Psoas muscle (tissue), 8 donors: ENCODE results near the gene OPTC. TPM values are rescaled to one million over a fixed set of nuclear protein-coding genes. Genes with fewer than 3 reads are reported as not detected.
"Not testable (repeated sequence)": the region's sequence is repeated elsewhere in the genome, so short reads cannot be mapped to it uniquely, and the experiment has no call there.

Experiments
- ATAC-seq, 4 donors: fragments of 200-7000 bp; cut with Tn5 transposase; one replicate each; pipeline ENCODE4 v1.9.1; 2020; ENCODE audit warnings: moderate library complexity in 3 of 4, mild to moderate bottlenecking in 2 of 4
- DNase-seq, 2 donors: peaks; one replicate each; pipeline ENCODE4 v3.0.0-alpha.2; 2020
- H3K27ac ChIP-seq: fragments of 200-600 bp; one replicate; pipeline ENCODE4 v1.8.0; 2022
- H3K27me3 ChIP-seq, 3 donors: fragments of 200-600 bp in 1 of 3; one replicate each; pipeline versions ENCODE4 v1.6.1 to v1.8.0; 2013 to 2022; ENCODE audit warnings: low read length in 2 of 3, mild to moderate bottlenecking in 2 of 3, moderate library complexity in 1 of 3; ENCODE audit not compliant: insufficient read depth in 3 of 3
- H3K36me3 ChIP-seq, 2 donors: fragments of 200-600 bp in 1 of 2; one replicate each; pipeline versions ENCODE4 v1.6.1 to v1.8.0; 2013 to 2022; ENCODE audit warnings: low read depth in 1 of 2, mild to moderate bottlenecking in 1 of 2, moderate library complexity in 1 of 2; ENCODE audit not compliant: insufficient read depth in 1 of 2
- H3K4me1 ChIP-seq: fragments of 200-600 bp; one replicate; pipeline ENCODE4 v1.8.0; 2022
- H3K4me3 ChIP-seq: fragments of 200-600 bp; one replicate; pipeline ENCODE4 v1.8.0; 2022; ENCODE audit warnings: mild to moderate bottlenecking
- H3K9me3 ChIP-seq: fragments of 200-600 bp; one replicate; pipeline ENCODE4 v1.8.0; 2022
- WGBS, 3 donors: extraction: QIAGEN DNeasy Blood & Tissue Kit; methylation state at CpG; one replicate each; pipeline versions ENCODE4 v1.1.6 to v1.1.7; 2013; 5-methylcytosine and 5-hydroxymethylcytosine counted together
- intact Hi-C, 2 donors: fragments of 100-400 bp; cut with DNase I; formaldehyde crosslinking; loops; one replicate each; pipeline versions ENCODE4 v1.11.0 to v1.14.2; 2022
- long read RNA-seq, 2 donors: library from polyadenylated mRNA; unstranded; transcript quantifications; one replicate each; pipeline ENCODE4 v2.0.0, GENCODE V29; 2021
- polyA plus RNA-seq, 3 donors: library from polyadenylated mRNA; stranded (reverse); fragments of 200-250 nt; gene quantifications; one replicate each; pipeline ENCODE4 v1.2.3, GENCODE V29; 2013
- total RNA-seq, 4 donors: library from RNA; stranded (reverse); fragmentation: NEBNext Ultra II Directional in 2 of 4; extraction: Animal tissue kit (Norgen Biotek cat#: 25700) in 2 of 4; gene quantifications; one replicate each; pipeline versions ENCODE4 v1.2.1 to v1.2.4, GENCODE V29; 2021 to 2023
- TF ChIP-seq, protein P1 (sequence below): fragments of 200-600 bp; IDR thresholded peaks from one replicate; pipeline ENCODE4 v1.8.0; 2022; ENCODE audit warnings: antibody characterized with exemption
- donor health status: healthy with polysubstance abuse.
- donor health status: DM: no; HTN: no; CAD: no; lungs with moderate emphysema.
- donor health status: Bipolar disorder and iron deficiency.
- donor health status: healthy.
- donor health status: DM: yes; HTN: yes; CAD: no.
- donor health status: DM: no; HTN: no; CAD: no.
- donor health status: DM: no; HTN: no; CAD: no.
- donor health status: DM: yes; HTN: yes; CAD: no.

Gene OPTC, protein sequence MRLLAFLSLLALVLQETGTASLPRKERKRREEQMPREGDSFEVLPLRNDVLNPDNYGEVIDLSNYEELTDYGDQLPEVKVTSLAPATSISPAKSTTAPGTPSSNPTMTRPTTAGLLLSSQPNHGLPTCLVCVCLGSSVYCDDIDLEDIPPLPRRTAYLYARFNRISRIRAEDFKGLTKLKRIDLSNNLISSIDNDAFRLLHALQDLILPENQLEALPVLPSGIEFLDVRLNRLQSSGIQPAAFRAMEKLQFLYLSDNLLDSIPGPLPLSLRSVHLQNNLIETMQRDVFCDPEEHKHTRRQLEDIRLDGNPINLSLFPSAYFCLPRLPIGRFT
- not detected for total RNA-seq
- polyA plus RNA-seq = not detected
- long read RNA-seq, donor 1 = 0 reads
- long read RNA-seq, donor 2 = 0 reads

DNA sequence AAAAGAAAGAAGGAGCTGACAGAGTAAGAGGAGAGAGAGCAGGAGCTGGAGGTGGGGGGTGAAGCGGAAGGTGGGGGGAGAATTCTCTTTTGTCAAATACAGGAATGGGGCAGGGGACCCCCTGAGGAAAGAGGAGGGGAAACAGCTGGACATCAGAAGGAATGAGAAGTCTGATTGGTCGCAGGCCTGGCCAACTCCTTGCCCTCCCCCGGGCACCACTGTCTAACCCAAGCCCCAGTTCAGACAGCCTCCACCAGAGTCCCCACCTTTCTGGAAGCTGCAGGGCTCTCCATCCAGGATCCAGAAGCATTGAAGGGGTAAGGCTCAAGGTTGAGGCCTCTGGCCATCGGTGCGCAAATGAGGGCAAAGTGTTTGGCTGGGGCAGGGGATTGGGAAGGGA, at the start of gene OPTC:
TSS of gene OPTC (plus strand) at position 253 of the 400 bp plus-strand sequence. CDS start 1,853 bp downstream, outside the sequence.
- 81 to 83% (median 82%) methylated on average over 5 of the region's 5 CpGs for whole genome bisulfite sequencing, 3 donors

DNA sequence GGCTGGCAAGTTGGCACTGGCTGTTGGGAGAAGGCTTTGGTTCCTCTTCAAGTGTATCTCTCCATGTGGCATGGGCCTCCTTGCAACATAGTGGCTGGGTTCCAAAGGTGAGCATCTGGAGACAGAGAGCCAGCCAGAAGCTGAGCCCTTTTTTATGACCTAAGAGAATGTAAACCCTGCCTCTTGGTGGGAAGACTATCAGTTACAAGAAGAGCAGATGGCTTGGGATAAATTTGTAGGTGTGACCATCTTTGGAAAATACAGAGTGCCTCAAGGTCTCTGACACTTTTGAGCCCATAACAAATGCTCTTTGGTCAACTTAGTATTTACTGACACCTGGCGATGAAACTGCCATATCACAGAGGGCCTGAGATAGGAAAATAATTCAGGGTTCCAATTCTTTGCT, 49.8 kb upstream of the OPTC start:
- no peak for DNase-seq
- WGBS, 3 donors = 93 to 97% (median 97%) methylated on average over 1 of the region's 1 CpG
- no peak overlapping the region for H3K27ac ChIP-seq
- TF ChIP-seq, protein P1, sequence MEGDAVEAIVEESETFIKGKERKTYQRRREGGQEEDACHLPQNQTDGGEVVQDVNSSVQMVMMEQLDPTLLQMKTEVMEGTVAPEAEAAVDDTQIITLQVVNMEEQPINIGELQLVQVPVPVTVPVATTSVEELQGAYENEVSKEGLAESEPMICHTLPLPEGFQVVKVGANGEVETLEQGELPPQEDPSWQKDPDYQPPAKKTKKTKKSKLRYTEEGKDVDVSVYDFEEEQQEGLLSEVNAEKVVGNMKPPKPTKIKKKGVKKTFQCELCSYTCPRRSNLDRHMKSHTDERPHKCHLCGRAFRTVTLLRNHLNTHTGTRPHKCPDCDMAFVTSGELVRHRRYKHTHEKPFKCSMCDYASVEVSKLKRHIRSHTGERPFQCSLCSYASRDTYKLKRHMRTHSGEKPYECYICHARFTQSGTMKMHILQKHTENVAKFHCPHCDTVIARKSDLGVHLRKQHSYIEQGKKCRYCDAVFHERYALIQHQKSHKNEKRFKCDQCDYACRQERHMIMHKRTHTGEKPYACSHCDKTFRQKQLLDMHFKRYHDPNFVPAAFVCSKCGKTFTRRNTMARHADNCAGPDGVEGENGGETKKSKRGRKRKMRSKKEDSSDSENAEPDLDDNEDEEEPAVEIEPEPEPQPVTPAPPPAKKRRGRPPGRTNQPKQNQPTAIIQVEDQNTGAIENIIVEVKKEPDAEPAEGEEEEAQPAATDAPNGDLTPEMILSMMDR = no peak
- H3K4me3 ChIP-seq = no peak overlapping the region
- no peaks in the 10 kb centered on the region for H3K36me3 ChIP-seq
- H3K9me3 ChIP-seq = peaks cover 7% of the 10 kb centered on the region
- H3K4me1 ChIP-seq = no peaks in the 10 kb centered on the region
- intact Hi-C loops = no loop called here
- peaks cover 0 to 5% (median 0%) of the 10 kb centered on the region in 3 donors for H3K27me3 ChIP-seq
- no peak for ATAC-seq

More for the DNA sequence above, at the start of gene OPTC:
- intact Hi-C loops = loop anchor here in 1 of 2 donors (2.0 kb wide), 1 partner anchor 17 kb away; no protein-coding TSS in a partner anchor
- Histone ChIP-seq H3K4me3 (no peak within 1 kb of the TSS), H3K27ac (no peak within 1 kb of the TSS), H3K27me3 (no peaks in the 10 kb centered on the region), H3K9me3 (no peaks in the 10 kb centered on the region), H3K4me1 (no peaks in the 10 kb centered on the region), H3K36me3 (no peaks in the 10 kb centered on the region)
- TF ChIP-seq, protein P1 = no peak
- ATAC-seq (no peak), DNase-seq (no peak)

DNA sequence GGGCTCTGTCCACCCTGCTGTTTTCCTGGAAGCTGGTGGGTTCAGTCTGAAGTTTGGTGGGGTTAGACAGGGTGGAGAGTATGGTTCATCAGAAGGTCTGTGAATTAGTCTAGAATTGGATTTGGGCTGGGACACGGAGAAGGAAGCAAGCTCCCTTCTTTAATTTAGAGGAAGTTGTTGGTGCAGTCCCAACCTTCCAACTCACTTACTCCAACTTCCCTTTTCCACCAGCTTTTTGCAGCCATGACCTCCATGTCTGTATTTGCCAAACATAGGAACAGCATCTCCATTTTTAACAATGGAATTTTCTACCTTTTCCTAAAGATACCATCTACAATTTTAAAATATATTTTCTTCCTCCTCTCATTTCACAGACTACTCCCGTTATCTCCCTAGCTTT, 46.8 kb upstream of the OPTC start:
- no peak overlapping the region for H3K4me3 ChIP-seq
- intact Hi-C loops = no loop called here
- DNase-seq (no peak), ATAC-seq (no peak)
- H3K4me1 ChIP-seq = no peaks in the 10 kb centered on the region
- H3K27me3 ChIP-seq = peaks cover 0 to 10% (median 0%) of the 10 kb centered on the region in 3 donors
- H3K36me3 ChIP-seq = no peaks in the 10 kb centered on the region
- H3K27ac ChIP-seq = no peak overlapping the region
- peaks cover 7% of the 10 kb centered on the region for H3K9me3 ChIP-seq
- TF ChIP-seq, protein P1 = no peak
- WGBS, 3 donors = 61 to 67% (median 63%) methylated on average over 2 of the region's 2 CpGs

DNA sequence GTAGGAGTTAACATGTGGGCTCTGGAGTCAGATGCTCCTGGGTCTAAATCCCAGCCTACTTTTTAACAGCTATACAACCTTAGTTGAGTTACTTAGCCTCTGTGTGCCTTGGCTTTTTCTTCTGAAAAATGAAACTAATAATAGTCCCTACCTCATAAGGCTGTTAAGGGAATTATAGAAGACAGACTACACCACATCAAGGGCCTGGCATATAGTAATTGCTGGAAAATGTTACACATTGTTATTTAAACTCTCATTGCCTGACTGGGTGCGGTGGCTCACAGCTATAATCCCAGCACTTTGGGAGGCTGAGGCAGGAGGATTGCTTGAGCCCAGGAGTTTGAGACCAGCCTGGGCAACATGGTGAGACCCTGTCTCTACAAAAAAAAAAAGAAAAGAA, 46.4 kb upstream of the OPTC start:
- H3K27ac ChIP-seq, H3K9me3 ChIP-seq, ATAC-seq: not testable (repeated sequence)

DNA sequence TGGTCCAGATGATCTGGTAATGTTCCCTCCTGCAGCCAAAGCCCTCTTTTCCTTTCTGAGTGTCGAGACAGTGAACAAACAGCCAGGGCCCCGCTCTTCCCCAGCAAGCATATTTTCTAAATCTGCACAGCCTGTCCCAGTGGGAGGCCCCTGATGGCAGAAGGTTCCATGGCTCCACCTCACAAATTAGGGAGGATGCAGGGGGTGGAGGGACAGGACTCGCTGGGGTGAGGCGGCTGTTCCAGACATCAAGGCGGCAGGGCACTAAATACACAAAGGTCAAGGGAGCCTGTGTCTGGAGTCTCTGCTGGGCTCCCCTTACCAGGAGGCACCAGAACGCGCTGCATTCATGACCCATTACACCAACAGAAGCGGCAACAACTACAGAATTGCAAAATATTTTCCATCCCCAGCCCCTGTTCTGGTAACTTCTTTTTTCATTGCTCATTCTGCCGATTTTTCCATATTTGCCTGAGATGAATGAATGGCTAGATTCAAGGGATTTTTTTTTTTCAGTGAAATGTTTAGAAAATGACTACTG, 45.4 kb upstream of the OPTC start:
- intact Hi-C loops = no loop called here
- ATAC-seq = peak in 2 of 4 donors; percentile 31 to 56
- H3K4me3 ChIP-seq = no peak overlapping the region

More for the DNA sequence above, 46.4 kb upstream of the OPTC start:
- peaks cover 0 to 14% (median 0%) of the 10 kb centered on the region in 3 donors for H3K27me3 ChIP-seq
- H3K4me3 ChIP-seq, DNase-seq, intact Hi-C loops, H3K36me3 ChIP-seq, H3K4me1 ChIP-seq: not testable (repeated sequence)
- 88 to 100% (median 89%) methylated on average over 1 of the region's 1 CpG for WGBS, 3 donors

More for the DNA sequence above, 45.4 kb upstream of the OPTC start:
- Histone ChIP-seq H3K9me3 (peaks cover 7% of the 10 kb centered on the region), H3K27ac (no peak overlapping the region), H3K4me1 (no peaks in the 10 kb centered on the region), H3K27me3 (peaks cover 0 to 21% (median 3%) of the 10 kb centered on the region in 3 donors), H3K36me3 (no peaks in the 10 kb centered on the region)
- peak; percentile 58 to 67 for DNase-seq
- WGBS, 3 donors = 33 to 48% (median 43%) methylated on average over 9 of the region's 9 CpGs
- TF ChIP-seq, protein P1 = no peak
